Measurements from ENCODE around the gene COL15A1.

DNA sequence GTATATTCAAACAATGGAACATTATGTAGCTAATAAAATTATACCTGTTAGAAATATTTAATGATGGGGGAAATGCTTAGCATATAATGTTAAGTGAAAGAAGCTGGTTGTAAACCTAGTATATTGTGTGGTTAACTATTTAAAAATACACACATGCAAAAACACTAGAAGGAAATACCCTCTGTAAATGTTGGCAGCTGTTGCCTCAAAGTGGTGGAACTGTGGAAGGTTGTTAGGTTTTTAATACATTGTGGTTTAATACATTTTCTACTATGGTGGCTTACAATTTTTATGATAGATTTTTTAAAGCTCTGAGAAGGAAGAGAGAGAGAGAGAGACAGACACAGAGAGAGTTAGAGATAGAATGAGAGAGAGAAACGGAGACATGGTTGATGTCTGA lies 74.9 kb downstream of the COL15A1 start:
- TF ChIP-seq, protein P1, sequence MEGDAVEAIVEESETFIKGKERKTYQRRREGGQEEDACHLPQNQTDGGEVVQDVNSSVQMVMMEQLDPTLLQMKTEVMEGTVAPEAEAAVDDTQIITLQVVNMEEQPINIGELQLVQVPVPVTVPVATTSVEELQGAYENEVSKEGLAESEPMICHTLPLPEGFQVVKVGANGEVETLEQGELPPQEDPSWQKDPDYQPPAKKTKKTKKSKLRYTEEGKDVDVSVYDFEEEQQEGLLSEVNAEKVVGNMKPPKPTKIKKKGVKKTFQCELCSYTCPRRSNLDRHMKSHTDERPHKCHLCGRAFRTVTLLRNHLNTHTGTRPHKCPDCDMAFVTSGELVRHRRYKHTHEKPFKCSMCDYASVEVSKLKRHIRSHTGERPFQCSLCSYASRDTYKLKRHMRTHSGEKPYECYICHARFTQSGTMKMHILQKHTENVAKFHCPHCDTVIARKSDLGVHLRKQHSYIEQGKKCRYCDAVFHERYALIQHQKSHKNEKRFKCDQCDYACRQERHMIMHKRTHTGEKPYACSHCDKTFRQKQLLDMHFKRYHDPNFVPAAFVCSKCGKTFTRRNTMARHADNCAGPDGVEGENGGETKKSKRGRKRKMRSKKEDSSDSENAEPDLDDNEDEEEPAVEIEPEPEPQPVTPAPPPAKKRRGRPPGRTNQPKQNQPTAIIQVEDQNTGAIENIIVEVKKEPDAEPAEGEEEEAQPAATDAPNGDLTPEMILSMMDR (conservative IDR thresholded peaks at IDR 0.05 in 1 of 2, IDR thresholded peaks at IDR 0.05 in 1 of 2; ENCODE audit: extremely low read depth in 1 of 2, insufficient read depth in 1 of 2, low read depth in 1 of 2, low read length in 2 of 2): no peak
- no peak for TF ChIP-seq EZH2 (IDR thresholded peaks at IDR 0.05; ENCODE audit: borderline replicate concordance, low read length)
